ENCODE results near the gene TTC5.

- no peak for TF ChIP-seq POLR2A (IDR thresholded peaks at IDR 0.05; ENCODE audit: low read length)
- no peak for TF ChIP-seq GATA1 (IDR thresholded peaks at IDR 0.05; ENCODE audit: low read depth, low read length)
Measured at GRCh38 chr14:20262642-20263128, 43.1 kb downstream of the TTC5 start.
